Stomach smooth muscle (tissue), 2 donors: ENCODE results near the gene LMTK2.

Experiments
- H3K27ac ChIP-seq: one replicate; pipeline ENCODE4 v1.7.0; 2013; ENCODE audit warnings: mild to moderate bottlenecking, low read length, inconsistent platforms
- H3K27me3 ChIP-seq, 2 donors: one replicate each; pipeline ENCODE4 v1.7.0; 2013; ENCODE audit warnings: low read length in 2 of 2; ENCODE audit not compliant: insufficient read depth in 2 of 2, control insufficient read depth in 1 of 2
- H3K36me3 ChIP-seq, 2 donors: one replicate each; pipeline ENCODE4 v1.7.0; 2013; ENCODE audit warnings: low read length in 2 of 2; ENCODE audit not compliant: control insufficient read depth in 2 of 2, insufficient read depth in 2 of 2
- H3K4me1 ChIP-seq: one replicate; pipeline ENCODE4 v1.7.0; 2013; ENCODE audit warnings: low read length; ENCODE audit not compliant: control insufficient read depth, insufficient read depth
- H3K4me3 ChIP-seq, 2 donors: one replicate each; pipeline ENCODE4 v1.7.0; 2013; ENCODE audit warnings: low read length in 2 of 2
- H3K9ac ChIP-seq, 2 donors: one replicate each; pipeline ENCODE4 v1.7.0; 2013; ENCODE audit warnings: low read length in 2 of 2, mild to moderate bottlenecking in 1 of 2
- H3K9me3 ChIP-seq, 2 donors: one replicate each; pipeline ENCODE4 v1.7.0; 2013; ENCODE audit warnings: low read length in 2 of 2; ENCODE audit not compliant: control insufficient read depth in 2 of 2
- donor health status: healthy.
- donor health status: Pancreatic carcinoma.

LMTK2 gene

GRCh38 chr7:98203964-98204605, 97.4 kb downstream of the LMTK2 start:
- H3K4me1 ChIP-seq = no peaks in the 10 kb centered on the region
- no peak overlapping the region for H3K27ac ChIP-seq
- H3K27me3 ChIP-seq = no peaks in the 10 kb centered on the region
- peaks cover 10 to 25% of the 10 kb centered on the region in 2 donors for H3K36me3 ChIP-seq
- H3K4me3 ChIP-seq = no peak overlapping the region
- no peak overlapping the region for H3K9ac ChIP-seq
- H3K9me3 ChIP-seq = no peaks in the 10 kb centered on the region

GRCh38 chr7:98204670-98205069, 98.0 kb downstream of the LMTK2 start:
- Histone ChIP-seq H3K9ac (no peak overlapping the region), H3K27me3 (no peaks in the 10 kb centered on the region), H3K36me3 (peaks cover 10 to 25% of the 10 kb centered on the region in 2 donors), H3K4me1 (no peaks in the 10 kb centered on the region), H3K9me3 (no peaks in the 10 kb centered on the region), H3K4me3 (no peak overlapping the region), H3K27ac (no peak overlapping the region)

GRCh38 chr7:98205162-98205845, 98.6 kb downstream of the LMTK2 start:
- Histone ChIP-seq H3K9ac (no peak overlapping the region), H3K36me3 (peaks cover 10 to 22% of the 10 kb centered on the region in 2 donors)

GRCh38 chr7:98206451-98207330, 100.0 kb downstream of the LMTK2 start:
- Histone ChIP-seq H3K36me3 (peaks cover 10 to 22% of the 10 kb centered on the region in 2 donors), H3K27me3 (peaks cover 2 to 7% of the 10 kb centered on the region in 2 donors), H3K4me3 (no peak overlapping the region), H3K27ac (no peak overlapping the region), H3K9me3 (no peaks in the 10 kb centered on the region), H3K4me1 (no peaks in the 10 kb centered on the region), H3K9ac (no peak overlapping the region)

More at GRCh38 chr7:98205162-98205845, 98.6 kb downstream of the LMTK2 start:
- H3K27me3 ChIP-seq = no peaks in the 10 kb centered on the region
- no peak overlapping the region for H3K4me3 ChIP-seq
- no peaks in the 10 kb centered on the region for H3K4me1 ChIP-seq
- no peaks in the 10 kb centered on the region for H3K9me3 ChIP-seq
- H3K27ac ChIP-seq = no peak overlapping the region

- H3K27me3 ChIP-seq = peaks cover 6 to 11% of the 10 kb centered on the region in 2 donors
- H3K27ac ChIP-seq = no peak overlapping the region
- peaks cover 10 to 20% of the 10 kb centered on the region in 2 donors for H3K36me3 ChIP-seq
- no peak overlapping the region for H3K4me3 ChIP-seq
- H3K9ac ChIP-seq = no peak overlapping the region
- no peaks in the 10 kb centered on the region for H3K9me3 ChIP-seq
- no peaks in the 10 kb centered on the region for H3K4me1 ChIP-seq
Measured at GRCh38 chr7:98209166-98209920, 102.7 kb downstream of the LMTK2 start.

- no peak overlapping the region for H3K4me3 ChIP-seq
Measured at GRCh38 chr7:98210513-98211220, 104.0 kb downstream of the LMTK2 start.

GRCh38 chr7:98211221-98211675, 104.6 kb downstream of the LMTK2 start, which contains the start of gene BHLHA15:
Gene BHLHA15, plus strand, starts transcription at chr7:98211439. Its CDS starts 871 bp downstream, at chr7:98212310.
- Histone ChIP-seq H3K9ac (no peak within 1 kb of the TSS), H3K36me3 (peaks cover 9% of the 10 kb centered on the region in 2 donors), H3K4me3 (no peak within 1 kb of the TSS), H3K9me3 (no peaks in the 10 kb centered on the region), H3K4me1 (no peaks in the 10 kb centered on the region), H3K27me3 (peaks cover 6 to 11% of the 10 kb centered on the region in 2 donors), H3K27ac (no peak within 1 kb of the TSS)

More at GRCh38 chr7:98210513-98211220, 104.0 kb downstream of the LMTK2 start:
- no peaks in the 10 kb centered on the region for H3K4me1 ChIP-seq
- no peak overlapping the region for H3K9ac ChIP-seq
- peaks cover 6 to 11% of the 10 kb centered on the region in 2 donors for H3K27me3 ChIP-seq
- no peaks in the 10 kb centered on the region for H3K9me3 ChIP-seq
- no peak overlapping the region for H3K27ac ChIP-seq
- H3K36me3 ChIP-seq = peaks cover 10 to 12% of the 10 kb centered on the region in 2 donors

GRCh38 chr7:98211676-98212531, 105.2 kb downstream of the LMTK2 start:
- H3K36me3 ChIP-seq = peaks cover 2% of the 10 kb centered on the region in 2 donors
- no peaks in the 10 kb centered on the region for H3K9me3 ChIP-seq
- H3K27me3 ChIP-seq = peaks cover 6 to 11% of the 10 kb centered on the region in 2 donors
- H3K9ac ChIP-seq = no peak overlapping the region
- no peak overlapping the region for H3K4me3 ChIP-seq
- H3K27ac ChIP-seq = no peak overlapping the region
- no peaks in the 10 kb centered on the region for H3K4me1 ChIP-seq

GRCh38 chr7:98212532-98213041, 105.9 kb downstream of the LMTK2 start:
- H3K4me1 ChIP-seq = no peaks in the 10 kb centered on the region
- H3K36me3 ChIP-seq = peaks cover 0 to 2% of the 10 kb centered on the region in 2 donors

More at GRCh38 chr7:98212532-98213041, 105.9 kb downstream of the LMTK2 start:
- peaks cover 6 to 11% of the 10 kb centered on the region in 2 donors for H3K27me3 ChIP-seq
- no peaks in the 10 kb centered on the region for H3K9me3 ChIP-seq
- H3K4me3 ChIP-seq = no peak overlapping the region
- no peak overlapping the region for H3K9ac ChIP-seq
- no peak overlapping the region for H3K27ac ChIP-seq
